Kidney (tissue), 14 donors: Measurements from ENCODE around the gene C11orf52. TPM values are rescaled to one million over a fixed set of nuclear protein-coding genes. Genes with fewer than 3 reads are reported as not detected.

Experiments
- DNase-seq, 5 donors: peaks; one replicate each; pipeline ENCODE4 v3.0.0-alpha.2; 2013 to 2020
- FAIRE-seq: peaks from 2 replicates; lab custom pipeline; 2012; peaks lifted over from hg19 to GRCh38; lab: Jason Lieb, UNC
- H3K27ac ChIP-seq, 2 donors: one replicate each; pipeline ENCODE4 v1.7.0; 2013; ENCODE audit warnings: low read depth in 2 of 2, low read length in 2 of 2, inconsistent platforms in 1 of 2
- H3K27me3 ChIP-seq: one replicate; pipeline ENCODE4 v1.7.1; 2013; ENCODE audit warnings: low read length, inconsistent platforms; ENCODE audit not compliant: control insufficient read depth, insufficient read depth
- H3K36me3 ChIP-seq, 3 donors: one replicate each; pipeline versions ENCODE4 v1.7.0 to v1.7.1; 2013; ENCODE audit warnings: low read length in 3 of 3, control low read depth in 1 of 3, inconsistent platforms in 1 of 3; ENCODE audit not compliant: insufficient read depth in 3 of 3, control insufficient read depth in 2 of 3
- H3K4me1 ChIP-seq, 3 donors: one replicate each; pipeline versions ENCODE4 v1.7.0 to v1.7.1; 2013; ENCODE audit warnings: low read length in 3 of 3, inconsistent platforms in 1 of 3, low read depth in 1 of 3; ENCODE audit not compliant: control insufficient read depth in 2 of 3, insufficient read depth in 2 of 3
- H3K4me3 ChIP-seq, 3 donors: one replicate each; pipeline versions ENCODE4 v1.7.0 to v1.8.1; 2013; ENCODE audit warnings: low read length in 3 of 3, control low read depth in 1 of 3, inconsistent platforms in 1 of 3
- H3K9ac ChIP-seq, 3 donors: one replicate each; pipeline versions ENCODE4 v1.7.0 to v1.7.1; 2013; ENCODE audit warnings: low read length in 3 of 3, control low read depth in 1 of 3, inconsistent platforms in 1 of 3
- H3K9me3 ChIP-seq, 3 donors: one replicate each; pipeline versions ENCODE4 v1.7.0 to v1.7.1; 2013; ENCODE audit warnings: low read length in 3 of 3, control low read depth in 1 of 3, inconsistent platforms in 1 of 3; ENCODE audit not compliant: control insufficient read depth in 2 of 3, insufficient read depth in 1 of 3
- CTCF ChIP-seq: IDR thresholded peaks from 3 replicates; pipeline ENCODE4 v1.5.1; 2012; ENCODE audit warnings: mild to moderate bottlenecking, moderate library complexity, borderline replicate concordance; ENCODE audit not compliant: insufficient read depth; ENCODE audit errors: extremely low read depth
- intact Hi-C: fragments of 100-400 bp; cut with DNase I; formaldehyde crosslinking; loops from one replicate; pipeline ENCODE4 v1.11.1; 2022
- polyA plus RNA-seq: library from polyadenylated mRNA; stranded (reverse); fragments of 350-450 nt; fragmentation: Illumina TruSeq; extraction: RNeasy Lipid Tissue Mini Kit (QIAGEN cat#74804); gene quantifications from one replicate; pipeline ENCODE4 v1.2.3, GENCODE V29; 2014; ENCODE audit warnings: low read depth, low replicate concordance; ENCODE audit not compliant: insufficient read depth
- total RNA-seq: library from RNA; stranded (reverse); fragmentation: NEBNext Ultra II Directional; extraction: Animal tissue kit (Norgen Biotek cat#: 25700); gene quantifications from one replicate; pipeline ENCODE4 v1.2.1, GENCODE V29; 2021
- donor health status: control.
- donor health status: control.
- donor health status: control.
- donor health status: control.
- donor health status: control.
- donor health status: DM: yes; HTN: yes; CAD: no.
- donor health status: Normal renal cell carcinoma (clear cell type).

Gene C11orf52
- total and polyA plus RNA-seq, 2 donors from 2014 or later, result 27.8 to 103 TPM

- no peak for TF ChIP-seq CTCF
- H3K4me1 ChIP-seq, result peaks cover 0 to 29% (median 11%) of the 10 kb centered on the region in 3 donors
- H3K27me3 ChIP-seq, result no peaks in the 10 kb centered on the region
- FAIRE-seq (no peak), DNase-seq (no peak)
- intact Hi-C loops, result no loop called here
- H3K9ac ChIP-seq, result peak overlapping the region in 1 of 3 donors; percentile 27
- peak overlapping the region in 1 of 2 donors; percentile 93 for H3K27ac ChIP-seq
- no peaks in the 10 kb centered on the region for H3K9me3 ChIP-seq
- H3K36me3 ChIP-seq, result no peaks in the 10 kb centered on the region
- H3K4me3 ChIP-seq, result no peak overlapping the region
Observed at GRCh38 chr11:111917312-111917711, 1.4 kb upstream of the C11orf52 start.

- H3K9ac ChIP-seq, result peak overlapping the region in 1 of 3 donors; percentile 78
- no peaks in the 10 kb centered on the region for H3K36me3 ChIP-seq
- intact Hi-C loops, result no loop called here
- DNase-seq, result no peak
- H3K4me3 ChIP-seq, result no peak overlapping the region
- H3K27ac ChIP-seq, result peak overlapping the region; percentile 92 to 93
- H3K4me1 ChIP-seq, result peaks cover 0 to 28% (median 10%) of the 10 kb centered on the region in 3 donors
- no peaks in the 10 kb centered on the region for H3K27me3 ChIP-seq
- H3K9me3 ChIP-seq, result no peaks in the 10 kb centered on the region
- TF ChIP-seq CTCF, result no peak
- no peak for FAIRE-seq
Observed at GRCh38 chr11:111917788-111918187, 925 bp upstream of the C11orf52 start.

- Histone ChIP-seq H3K4me1 (peaks cover 0 to 43% (median 9%) of the 10 kb centered on the region in 3 donors), H3K9me3 (no peaks in the 10 kb centered on the region), H3K9ac (no peak overlapping the region), H3K36me3 (peaks cover 0 to 3% (median 0%) of the 10 kb centered on the region in 3 donors), H3K27me3 (no peaks in the 10 kb centered on the region), H3K27ac (no peak overlapping the region), H3K4me3 (peak overlapping the region in 1 of 3 donors; percentile 5)
- TF ChIP-seq CTCF, result no peak
- FAIRE-seq (no peak), DNase-seq (no peak)
- intact Hi-C loops, result no loop called here
Observed at GRCh38 chr11:111920908-111921307, 2.2 kb downstream of the C11orf52 start.
